Brain pericyte (primary cell): ENCODE measurements around the gene RYK.
"Not testable (repeated sequence)": the region's sequence is repeated elsewhere in the genome, so short reads cannot be mapped to it uniquely, and the experiment has no call there.

ENCODE experiments used
- DNase-seq: peaks from one replicate; pipeline ENCODE4 v3.0.0-alpha.2; 2012; ENCODE audit warnings: low read depth, low spot score

Gene RYK

DNA sequence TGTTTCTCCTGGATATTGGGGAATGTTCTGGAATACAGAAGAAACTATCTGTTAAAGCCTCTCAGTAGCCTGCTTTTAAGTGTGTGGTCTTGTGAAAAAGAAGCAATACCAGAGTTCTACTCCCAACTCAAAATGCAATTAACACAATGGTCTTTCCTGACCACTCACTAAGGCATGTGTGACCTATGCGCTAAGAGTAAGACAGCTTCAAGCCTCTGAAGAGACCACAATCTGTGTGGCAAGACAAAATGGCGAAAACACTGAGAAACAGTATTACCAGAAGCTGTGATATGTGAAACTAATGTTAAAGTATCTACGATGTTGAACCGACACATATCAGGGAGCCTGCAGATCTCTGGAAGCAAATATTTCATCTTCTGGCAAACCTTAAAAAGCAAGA lies 33.8 kb downstream of the RYK start:
- no peak for DNase-seq

DNA sequence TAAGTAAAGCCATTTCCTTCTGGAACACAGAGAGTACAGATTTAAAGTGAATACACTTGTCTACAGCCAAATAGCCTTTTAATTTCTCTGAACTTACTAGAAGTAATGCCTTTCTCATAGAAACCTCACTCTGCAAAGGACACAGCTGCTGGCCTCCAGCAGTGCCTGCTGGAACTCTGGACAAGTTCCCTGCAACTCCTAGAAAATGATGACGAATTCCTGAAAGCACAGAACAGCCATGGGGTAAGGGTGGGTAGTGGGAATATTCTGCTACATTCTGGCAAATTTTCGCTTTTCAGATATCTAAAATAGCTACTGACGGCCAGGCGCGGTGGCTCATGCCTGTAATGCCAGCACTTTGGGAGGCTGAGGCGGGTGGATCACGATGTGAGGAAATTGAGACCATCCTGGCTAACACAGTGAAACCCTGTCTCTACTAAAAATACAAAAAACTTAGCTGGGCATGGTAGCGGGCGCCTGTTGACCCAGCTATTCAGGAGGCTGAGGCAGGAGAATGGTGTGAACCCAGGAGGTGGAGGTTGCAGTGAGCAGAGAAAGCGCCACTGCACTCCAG lies 34.4 kb downstream of the RYK start:
- no peak for DNase-seq

DNA sequence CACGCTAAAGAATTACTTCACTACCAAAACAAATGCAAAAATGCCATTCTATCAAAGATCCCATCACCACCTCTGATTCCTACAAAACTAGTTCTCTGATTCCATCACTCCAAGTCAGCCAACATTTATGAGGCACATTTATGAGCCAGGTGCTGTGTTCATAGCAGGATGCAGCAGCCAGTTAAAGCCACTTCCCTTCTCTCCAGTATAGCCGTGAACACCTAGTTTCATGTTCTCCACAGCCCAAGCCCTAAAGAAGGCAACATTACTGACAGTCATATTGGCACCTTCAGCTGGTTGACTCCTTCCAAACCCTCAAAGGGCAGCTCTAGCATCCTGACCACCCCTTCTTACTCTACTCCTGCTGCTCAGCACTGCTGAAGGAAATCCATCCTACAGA lies 36.4 kb downstream of the RYK start:
- DNase-seq: no peak

DNA sequence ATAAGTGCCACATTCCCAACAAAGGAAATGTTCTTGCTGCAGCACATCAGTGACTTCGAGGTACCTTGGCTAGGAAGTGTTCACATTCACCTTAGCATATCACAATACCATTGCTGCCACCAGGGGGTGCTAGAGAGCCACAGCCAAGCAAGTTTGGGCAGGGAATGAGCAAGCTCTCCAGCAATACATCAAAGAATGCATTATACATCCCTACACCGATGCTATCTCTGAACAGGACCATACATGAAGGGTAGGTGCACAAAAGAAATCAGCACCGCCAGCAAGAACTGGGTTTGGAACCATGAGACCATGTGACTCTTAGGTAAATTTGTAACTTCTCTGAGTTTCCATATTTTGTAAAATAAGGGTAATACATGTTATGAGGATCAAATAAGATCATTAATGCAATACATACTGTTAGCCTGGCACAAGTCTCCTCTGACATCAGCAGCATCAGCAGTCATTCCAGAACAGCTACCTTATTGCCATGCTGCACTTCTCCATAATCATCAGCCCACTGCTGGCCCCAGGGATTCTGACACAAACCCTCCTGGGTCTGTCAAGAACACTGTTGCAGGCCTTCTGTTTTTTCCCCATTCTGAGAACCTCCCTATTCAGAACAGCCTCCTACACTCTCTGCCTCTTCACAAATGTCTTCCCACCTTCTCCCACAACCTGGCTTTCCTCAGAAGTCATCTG lies 37.5 kb downstream of the RYK start:
- no peak for DNase-seq

DNA sequence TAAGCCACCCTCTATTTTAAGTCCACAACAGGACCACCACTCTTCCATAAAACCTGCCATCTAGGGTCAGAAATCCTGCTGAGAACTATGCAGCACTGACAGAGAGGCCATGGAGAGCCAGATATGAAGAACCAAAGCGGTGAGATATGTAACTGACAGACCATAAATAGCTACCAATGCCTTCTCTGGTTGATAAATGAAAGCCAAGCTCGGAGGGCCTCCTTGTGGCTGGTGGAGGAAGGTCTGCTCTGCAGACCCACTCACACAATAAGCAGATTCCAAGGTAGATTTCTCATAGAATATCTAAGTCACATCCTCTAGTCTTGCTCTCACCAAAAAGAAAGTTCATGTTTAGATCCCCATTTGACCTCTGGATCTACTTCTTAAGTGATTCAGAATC lies 38.9 kb downstream of the RYK start:
- DNase-seq: peak; percentile 22

DNA sequence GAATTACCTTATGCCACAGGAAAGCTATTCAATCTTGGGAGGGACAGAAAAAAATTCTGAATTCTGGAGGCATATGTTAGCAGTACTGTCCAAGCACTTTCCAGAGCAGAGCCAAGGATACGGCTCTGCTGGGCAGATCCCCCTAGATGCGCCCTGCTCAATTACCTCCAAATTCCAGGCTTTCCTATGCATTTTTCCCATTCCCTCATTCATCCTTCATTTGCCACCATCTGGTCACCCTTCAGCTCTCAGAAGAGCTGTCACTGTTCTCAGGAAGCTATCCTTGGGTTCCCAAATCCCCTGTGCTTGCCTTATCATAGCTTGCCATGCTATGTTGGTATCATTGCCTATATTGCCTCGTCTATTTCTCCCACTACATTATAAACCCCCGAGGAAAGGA lies 45.2 kb downstream of the RYK start:
- no peak for DNase-seq

DNA sequence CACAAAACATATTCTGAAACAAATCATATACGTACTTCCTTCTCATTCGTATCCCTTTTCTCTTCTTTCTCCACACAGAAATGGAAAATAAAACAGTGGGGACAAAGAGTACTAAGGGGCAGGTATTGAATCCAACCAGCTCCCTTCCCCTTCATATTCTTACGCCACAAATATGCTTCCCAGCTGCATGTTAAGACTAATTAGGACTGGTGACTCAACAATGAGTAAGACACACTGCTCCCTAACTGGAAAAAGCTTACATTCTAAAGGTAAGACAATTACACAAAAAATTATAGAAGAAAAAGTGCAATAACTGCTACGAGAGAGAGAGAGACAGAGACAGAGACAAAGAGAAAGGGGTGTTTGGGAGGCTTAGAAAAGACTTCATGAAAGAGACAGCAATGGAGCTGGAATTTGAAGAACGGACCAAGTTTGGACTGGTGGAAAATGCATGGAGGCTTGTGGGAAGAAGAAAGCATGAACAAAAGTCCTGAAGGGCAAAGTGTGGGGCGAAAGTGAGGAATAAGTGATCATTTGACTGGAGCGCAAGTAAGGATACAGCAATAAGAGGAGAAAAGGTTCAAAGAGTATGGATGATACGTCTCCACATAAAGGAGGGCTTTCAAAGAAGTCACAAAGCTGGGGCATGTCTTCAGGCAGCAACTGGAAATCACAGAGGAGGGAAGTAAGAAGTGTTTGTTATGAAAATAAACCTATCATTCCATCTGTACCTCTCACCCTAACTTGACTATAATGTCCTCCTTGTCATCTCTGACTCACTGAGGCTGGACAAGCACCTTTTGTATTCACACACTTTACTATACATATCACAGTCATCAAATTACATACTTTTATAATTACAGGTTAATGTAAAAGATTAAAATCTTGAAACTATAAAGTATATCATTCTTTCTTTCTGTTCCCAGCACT lies 49.2 kb downstream of the RYK start:
- DNase-seq: no peak

DNA sequence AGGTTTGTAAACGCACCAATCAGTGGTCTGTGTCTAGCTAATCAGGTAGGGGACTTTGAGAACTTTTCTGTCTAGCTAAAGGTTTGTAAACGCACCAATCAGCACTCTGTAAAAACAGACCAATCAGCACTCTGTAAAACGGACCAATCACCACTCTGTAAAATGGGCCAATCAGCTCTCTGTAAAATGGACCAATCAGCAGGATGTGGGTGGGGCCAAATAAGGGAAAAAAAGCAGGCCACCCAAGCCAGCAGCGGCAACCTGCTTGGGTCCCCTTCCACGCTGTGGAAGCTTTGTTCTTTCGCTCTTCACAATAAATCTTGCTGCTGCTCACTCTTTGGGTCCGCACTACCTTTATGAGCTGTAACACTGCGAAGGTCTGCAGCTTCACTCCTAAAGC lies 50.8 kb downstream of the RYK start:
- DNase-seq: not testable (repeated sequence)

DNA sequence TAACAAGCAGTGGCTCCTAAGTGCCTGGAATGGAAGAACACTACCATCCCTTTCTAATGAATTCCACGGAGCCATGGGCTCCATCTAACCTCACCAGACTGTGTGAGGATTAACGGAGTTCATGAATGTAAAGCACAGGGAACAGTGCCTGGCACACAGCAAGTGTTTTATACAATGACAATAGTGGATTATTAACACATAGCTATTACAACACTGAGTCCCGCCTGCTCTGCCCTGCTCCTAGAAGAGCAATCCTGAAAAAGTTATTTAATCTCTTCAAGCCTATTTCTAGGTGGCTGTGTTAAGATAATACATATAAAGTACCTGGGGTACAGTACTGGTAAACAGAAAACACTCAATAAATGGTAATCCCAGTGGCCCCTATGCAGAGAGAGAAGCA lies 51.4 kb downstream of the RYK start:
- DNase-seq: no peak

DNA sequence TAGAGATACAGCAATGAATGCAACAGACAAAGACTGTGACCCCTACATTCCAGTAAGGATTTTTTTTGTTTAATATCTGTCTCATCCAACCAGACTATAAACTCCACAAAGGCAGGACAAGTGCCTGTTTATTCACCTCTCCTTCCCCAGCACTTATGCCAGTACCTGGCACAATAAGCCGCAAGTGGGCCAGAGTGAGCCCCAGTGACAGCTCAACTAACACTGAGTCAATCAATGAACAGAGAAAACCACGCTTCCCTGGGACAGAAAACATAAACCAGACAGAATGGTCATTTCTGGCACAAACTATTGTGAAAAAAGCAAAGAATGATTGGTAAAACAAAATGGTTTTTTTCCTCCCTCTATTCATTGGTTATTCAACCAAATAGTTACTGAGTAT lies 52.2 kb downstream of the RYK start:
- no peak for DNase-seq

DNA sequence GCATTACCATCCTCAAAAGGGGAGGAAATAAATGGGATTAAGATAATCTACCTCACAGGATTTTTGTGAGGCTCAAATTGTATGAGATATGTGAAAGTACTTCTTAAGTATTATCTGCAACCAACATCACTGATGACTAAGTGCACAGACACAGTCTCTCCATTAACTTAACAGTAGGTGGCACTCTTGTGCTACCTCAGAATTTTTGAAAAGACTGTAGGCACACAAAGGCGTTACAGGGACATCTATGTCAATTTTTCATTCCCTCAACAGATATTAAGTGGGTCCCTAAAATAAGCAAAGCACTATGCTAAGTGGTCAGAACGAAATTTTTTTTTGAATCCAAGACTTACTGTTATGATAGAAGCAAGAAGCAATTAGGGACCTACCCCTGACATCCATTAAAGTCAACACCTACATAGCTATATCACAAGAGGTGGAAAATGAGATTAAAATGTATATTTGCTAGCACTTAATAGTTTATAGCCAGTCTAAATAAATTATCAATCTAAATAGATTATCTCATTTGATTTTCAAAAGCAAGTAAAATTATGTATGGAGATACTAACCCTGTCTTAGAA lies 52.9 kb downstream of the RYK start:
- DNase-seq: no peak

DNA sequence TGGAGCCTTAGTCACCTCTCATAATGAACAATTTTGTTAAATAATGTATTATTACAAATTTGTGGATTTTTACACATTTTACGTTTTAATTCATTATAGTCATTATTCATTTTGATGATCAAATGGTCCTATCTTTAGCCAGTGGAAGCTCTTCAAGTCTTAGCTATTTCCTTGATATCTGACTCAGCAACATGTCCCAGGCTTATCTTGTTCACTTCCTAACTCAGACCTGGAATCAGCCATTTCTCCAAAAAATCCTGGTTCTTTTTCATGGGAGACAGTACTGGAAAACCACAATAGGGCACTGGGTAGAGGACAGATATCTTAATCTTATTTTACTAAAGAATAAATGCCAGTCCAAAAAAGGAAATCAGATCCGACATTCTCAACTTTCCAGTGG lies 56.4 kb downstream of the RYK start:
- no peak for DNase-seq

DNA sequence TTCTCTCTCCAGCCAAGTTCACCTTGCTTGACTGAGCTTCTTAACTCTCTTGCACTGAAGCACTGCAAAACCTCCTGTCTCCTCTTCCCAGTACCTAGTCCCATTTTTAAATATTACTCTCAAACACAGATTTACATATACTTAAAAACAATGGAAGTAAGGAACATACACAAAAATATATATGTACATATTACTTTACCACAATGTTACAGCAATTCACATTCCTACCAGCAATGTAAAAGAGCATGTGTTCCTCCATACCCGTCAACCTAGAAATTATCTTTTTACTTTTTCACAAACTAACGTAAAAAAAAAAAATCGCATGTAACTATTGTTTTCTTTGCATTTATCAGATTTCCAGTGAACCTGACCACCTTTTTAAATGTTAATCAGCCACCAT lies 60.4 kb downstream of the RYK start:
- no peak for DNase-seq

DNA sequence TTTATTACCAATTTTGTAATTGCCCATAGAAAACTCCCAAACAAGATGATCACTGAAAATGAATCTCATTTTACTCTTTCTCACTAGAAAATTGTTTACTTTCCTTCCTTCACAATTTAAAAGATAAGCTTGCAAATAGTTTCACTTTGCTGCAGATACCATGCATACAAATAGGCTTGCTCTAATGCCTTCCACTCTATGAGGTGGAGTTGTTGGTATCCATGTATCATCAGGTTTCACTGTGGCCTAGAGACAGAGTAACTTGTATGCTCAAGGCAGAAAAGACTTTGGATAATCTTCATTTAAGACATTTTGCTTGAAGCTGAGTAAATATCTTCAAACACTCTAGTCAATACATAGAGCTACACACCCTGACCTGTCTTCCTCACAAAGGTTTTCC lies 60.8 kb downstream of the RYK start:
- DNase-seq: no peak

DNA sequence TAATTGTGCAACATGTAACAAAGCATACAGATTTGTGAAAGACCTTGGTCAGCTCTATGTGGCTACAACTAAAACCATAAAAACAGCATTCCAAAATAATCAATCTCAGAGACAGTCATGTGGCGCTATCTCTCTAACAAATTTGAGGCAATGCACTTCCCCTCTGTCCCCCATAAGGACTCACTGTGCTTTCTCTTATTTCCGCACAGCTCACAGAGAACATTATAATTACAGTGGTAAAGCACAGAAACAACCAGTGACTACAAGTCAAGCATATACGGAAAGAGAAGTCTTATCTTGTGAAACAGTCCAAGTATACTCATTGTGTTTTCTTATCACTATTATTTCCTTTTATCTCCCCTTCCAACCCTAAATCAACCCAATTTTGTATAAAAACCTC lies 64.3 kb downstream of the RYK start:
- no peak for DNase-seq

DNA sequence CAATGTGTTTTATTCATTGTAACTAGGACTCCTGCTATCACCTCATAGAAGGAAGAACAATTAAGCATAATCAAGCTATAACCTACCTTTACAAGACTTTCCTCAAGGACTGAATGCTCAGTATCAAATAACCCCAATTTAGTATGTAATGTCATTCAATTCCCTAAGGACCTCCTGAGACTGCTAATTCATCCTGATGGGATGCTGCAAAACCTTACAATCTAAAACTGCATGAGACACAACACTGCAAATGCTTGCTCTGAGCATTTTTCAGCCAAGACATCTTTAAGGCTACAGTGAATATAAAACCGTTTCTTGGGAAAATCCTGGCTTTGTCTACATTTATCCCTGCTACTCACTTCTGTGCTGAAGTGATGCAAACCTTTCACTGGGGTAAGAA lies 69.9 kb downstream of the RYK start:
- no peak for DNase-seq

DNA sequence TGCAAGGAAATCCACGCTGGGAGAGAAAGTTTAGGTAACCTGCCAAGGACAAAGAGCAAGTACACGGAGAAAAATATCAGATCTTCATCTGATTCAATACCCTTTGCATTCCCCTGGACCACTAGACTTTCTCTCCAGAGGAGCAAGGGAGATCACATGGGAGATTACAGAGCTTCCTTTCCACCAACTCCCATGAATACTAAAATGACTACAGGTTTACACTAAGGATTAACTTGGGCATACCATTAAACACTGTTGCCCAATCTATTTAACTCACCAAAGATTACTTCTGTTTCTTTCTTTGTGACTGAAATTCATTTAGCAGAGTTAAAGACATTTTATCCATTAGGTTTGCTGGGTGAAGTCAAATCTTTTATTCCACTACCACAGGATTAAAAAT lies 71.2 kb downstream of the RYK start:
- DNase-seq: no peak

DNA sequence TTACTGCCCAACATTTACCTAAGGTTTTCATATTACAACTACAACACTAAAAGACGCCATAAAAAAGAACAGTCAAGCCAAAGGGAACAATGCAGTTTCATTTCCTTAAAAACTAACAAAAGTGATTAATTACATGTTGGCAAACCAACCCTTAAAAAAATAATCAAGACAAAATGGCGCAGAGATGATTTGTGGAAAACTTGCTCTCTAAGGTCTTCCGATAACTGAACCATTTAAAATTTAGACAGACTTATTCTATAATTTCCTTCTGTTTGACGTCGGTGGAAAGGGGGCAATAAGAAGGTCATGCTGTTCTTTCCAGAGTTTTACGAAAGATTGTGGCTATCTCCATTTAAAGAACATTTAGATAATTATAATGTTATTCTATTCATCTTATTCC lies 87.6 kb downstream of the RYK start:
- no peak for DNase-seq

DNA sequence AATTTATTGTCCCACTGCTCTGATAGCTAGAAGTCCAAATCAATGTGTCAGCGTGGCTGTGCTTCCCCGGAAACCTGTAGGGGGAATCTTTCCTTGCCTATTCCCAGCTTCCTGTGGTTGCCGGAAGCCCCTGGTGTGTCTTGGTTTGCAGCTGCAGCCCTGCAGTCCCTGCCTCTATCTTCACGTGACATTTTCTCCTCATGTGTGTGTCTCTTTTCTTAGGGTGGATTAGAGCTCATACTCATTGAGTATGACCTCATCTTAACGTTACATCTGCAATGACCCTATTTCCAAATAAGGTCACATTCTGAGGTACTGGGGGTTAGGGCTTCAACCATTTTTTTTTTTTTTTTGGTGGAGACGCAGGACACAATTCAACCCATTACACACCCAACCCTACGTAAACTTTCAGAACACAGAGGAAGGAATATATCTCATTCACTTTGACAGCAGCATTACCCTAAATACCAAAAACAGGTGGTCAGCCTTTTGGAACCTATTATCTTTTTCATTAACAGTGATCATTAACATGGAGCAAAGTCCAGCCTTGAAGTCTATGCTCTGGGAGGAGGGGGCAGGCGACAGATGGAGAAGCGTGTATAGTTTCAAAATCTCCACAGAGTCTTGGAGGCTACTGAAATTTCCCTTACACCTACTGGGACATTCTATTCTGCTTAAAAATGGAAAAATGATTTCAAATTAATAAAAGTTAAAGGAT lies 88.6 kb downstream of the RYK start:
- DNase-seq: no peak

DNA sequence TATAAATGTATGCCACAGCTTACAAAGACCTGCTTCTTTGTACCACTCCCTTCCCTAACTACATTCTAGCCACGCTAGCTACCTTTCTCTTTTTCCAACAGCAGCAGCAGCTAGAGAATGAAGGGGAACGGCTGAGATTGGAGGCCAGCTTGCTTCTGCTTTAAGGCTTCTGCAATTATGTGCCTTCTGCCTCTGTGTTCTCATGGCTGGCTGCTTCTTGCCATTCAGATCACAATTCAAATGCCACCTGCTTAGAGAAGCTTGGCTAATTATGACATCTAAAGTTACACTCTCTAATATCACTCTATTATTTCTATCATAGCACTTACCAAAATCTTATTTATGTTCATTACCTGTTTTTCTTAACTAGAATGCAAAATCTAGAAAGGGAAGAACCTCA lies 95.2 kb downstream of the RYK start:
- no peak for DNase-seq

DNA sequence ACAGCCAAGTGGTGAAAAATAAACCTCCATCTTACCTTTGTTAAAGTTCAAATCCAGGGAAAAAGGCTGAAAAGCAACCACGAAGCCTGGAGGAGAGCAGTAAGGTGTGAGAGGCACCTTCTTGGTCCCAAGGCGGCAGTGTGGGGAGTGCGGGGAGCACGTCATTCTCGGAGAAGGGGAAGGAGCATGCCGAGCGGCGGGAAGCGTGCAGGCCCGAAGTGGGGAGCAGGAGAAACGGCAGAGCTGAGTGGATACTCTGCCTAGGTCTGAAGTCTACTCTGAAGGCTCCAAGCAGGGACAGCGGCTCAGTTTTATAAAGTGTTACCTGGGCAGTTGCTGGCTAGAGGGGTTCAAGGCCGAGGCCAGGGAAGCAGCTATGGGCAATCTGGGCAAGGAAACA lies 96.9 kb downstream of the RYK start:
- DNase-seq: no peak

DNA sequence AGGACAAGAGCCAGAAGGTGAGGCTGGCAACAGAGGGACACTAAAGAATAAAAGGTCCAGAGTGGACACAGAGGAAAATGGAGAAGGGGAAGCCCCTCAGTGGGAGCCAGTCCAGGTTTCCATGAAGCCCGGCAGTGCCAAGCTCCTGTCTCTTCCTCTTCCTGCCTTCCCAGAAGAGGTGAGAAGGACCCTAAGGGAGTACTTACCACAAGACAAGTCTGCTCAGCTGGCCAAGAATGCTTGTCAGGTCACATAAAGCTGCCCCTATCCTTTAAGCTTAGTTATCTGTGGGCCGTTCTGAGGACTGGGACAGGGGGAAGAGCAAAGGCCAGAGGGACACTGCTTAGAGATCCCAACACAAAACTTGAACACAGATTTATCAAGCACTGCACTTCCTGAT lies 100.2 kb downstream of the RYK start:
- no peak for DNase-seq
